HFF-Myc (cell line): ENCODE results near the gene BAZ2A.
"Not testable (repeated sequence)": the region's sequence is repeated elsewhere in the genome, so short reads cannot be mapped to it uniquely, and the experiment has no call there.

Experiments used
- DNase-seq: peaks from one replicate; pipeline ENCODE4 v3.0.0-alpha.2; 2011; ENCODE audit warnings: low read depth; ENCODE audit errors: extremely low read depth
- H3K4me3 ChIP-seq: replicated peaks from 2 replicates; pipeline ENCODE4 v1.5.1; 2011; ENCODE audit warnings: low read depth, mild to moderate bottlenecking, control low read depth, low read length
- CTCF ChIP-seq: IDR thresholded peaks from 2 replicates; pipeline ENCODE4 v1.5.1; 2012; ENCODE audit warnings: mild to moderate bottlenecking, low read depth, low read length, control low read depth; ENCODE audit errors: missing control alignments

Gene BAZ2A

GRCh38 chr12:56661979-56662638 lies 32.0 kb upstream of the BAZ2A start:
- no peak overlapping the region for H3K4me3 ChIP-seq
- DNase-seq, result no peak
- no peak for TF ChIP-seq CTCF

- no peak for DNase-seq
- no peak for TF ChIP-seq CTCF
- no peak overlapping the region for H3K4me3 ChIP-seq
Observed at GRCh38 chr12:56661560-56661959, 31.4 kb upstream of the BAZ2A start.

- H3K4me3 ChIP-seq, result no peak overlapping the region
- DNase-seq, result no peak
- no peak for TF ChIP-seq CTCF
Observed at GRCh38 chr12:56658921-56659320, 28.8 kb upstream of the BAZ2A start.

- no peak for DNase-seq
- H3K4me3 ChIP-seq, result no peak overlapping the region
- no peak for TF ChIP-seq CTCF
Observed at GRCh38 chr12:56657416-56658379, 27.6 kb upstream of the BAZ2A start.

- not testable (repeated sequence) for H3K4me3 ChIP-seq, DNase-seq
Observed at GRCh38 chr12:56653781-56654180, 23.7 kb upstream of the BAZ2A start.

GRCh38 chr12:56648023-56648422 lies 17.9 kb upstream of the BAZ2A start:
- not testable (repeated sequence) for H3K4me3 ChIP-seq, DNase-seq

GRCh38 chr12:56645717-56646446 lies 15.8 kb upstream of the BAZ2A start, which contains the start of gene ATP5F1B:
Gene ATP5F1B, minus strand, starts transcription at chr12:56645984. Its CDS starts 21 bp downstream, at chr12:56645963.
- peak; percentile 100 for DNase-seq
- no peak for TF ChIP-seq CTCF
- peak within 1 kb of the TSS; percentile 100 for H3K4me3 ChIP-seq
